Cerebellar cortex (tissue), 1 donor: ENCODE data around the gene ENHO.

Experiments used
- DNase-seq: peaks from one replicate; pipeline ENCODE4 v3.0.0-alpha.2; 2015; ENCODE audit warnings: low spot score

ENHO gene

GRCh38 chr9:34475097-34475496 is 47.7 kb downstream of the ENHO start:
- no peak for DNase-seq
